Naive thymus-derived CD8-positive, alpha-beta T cell (primary cell): ENCODE measurements around the gene CCDC85B. TPM values are rescaled to one million over a fixed set of nuclear protein-coding genes. Genes with fewer than 3 reads are reported as not detected.
A peak's percentile ranks its signal among the peaks of the same experiment; 100 is the strongest.

Experiments
- ATAC-seq, 2 donors: fragments of 150-1000 bp; cut with Tn5 transposase in 1 of 2; sonication (Bioruptor Pico), chemical (Tn5 transposase) in 1 of 2; 1 replicate in 1 of 2; 2 replicates in 1 of 2; pipeline ENCODE4 v1.10.0; 2021; ENCODE audit warnings: mild to moderate bottlenecking in 2 of 2, moderate library complexity in 2 of 2
- POLR2A ChIA-PET: fragments of 350-600 bp; sonication (Branson Sonifier 250); formaldehyde crosslinking; loops from one replicate; lab custom pipeline; 2021; ENCODE audit warnings: antibody characterized with exemption; lab: Charles Lee
- DNase-seq, 10 donors: peaks; one replicate each; pipeline versions ENCODE4 v3.0.0 to v3.0.0-alpha.2; 2020 to 2022
- H3K27ac Mint-ChIP-seq, 10 donors: one replicate each; pipeline ENCODE4 v1.8.0; 2020 to 2022; ENCODE audit warnings: mild to moderate bottlenecking in 10 of 10, mixed read lengths in 10 of 10, moderate library complexity in 4 of 10, inconsistent platforms in 1 of 10
- H3K27me3 Mint-ChIP-seq, 5 donors: one replicate each; pipeline ENCODE4 v1.8.0; 2021 to 2022; ENCODE audit warnings: mixed read lengths in 5 of 5
- H3K36me3 Mint-ChIP-seq, 3 donors: one replicate each; pipeline ENCODE4 v1.8.0; 2020 to 2022; ENCODE audit warnings: mixed read lengths in 3 of 3, mild to moderate bottlenecking in 2 of 3, inconsistent platforms in 1 of 3
- H3K4me1 Mint-ChIP-seq, 4 donors: one replicate each; pipeline ENCODE4 v1.8.0; 2021 to 2022; ENCODE audit warnings: mixed read lengths in 4 of 4
- H3K4me3 Mint-ChIP-seq, 10 donors: one replicate each; pipeline ENCODE4 v1.8.0; 2020 to 2022; ENCODE audit warnings: mild to moderate bottlenecking in 10 of 10, mixed read lengths in 10 of 10, moderate library complexity in 6 of 10, inconsistent platforms in 1 of 10
- H3K9me3 Mint-ChIP-seq, 9 donors: one replicate each; pipeline ENCODE4 v1.8.0; 2020 to 2022; ENCODE audit warnings: mixed read lengths in 9 of 9, mild to moderate bottlenecking in 3 of 9, inconsistent platforms in 1 of 9, moderate library complexity in 1 of 9
- polyA plus RNA-seq, 3 donors: library from polyadenylated mRNA; unstranded; fragments of 300-500 nt; fragmentation: Illumina TruSeq; gene quantifications; one replicate each; pipeline ENCODE4 v1.2.3, GENCODE V29; 2021
- total RNA-seq, 8 experiments: library from RNA in 2 of 8; stranded (reverse) in 2 of 8; gene quantifications; one replicate each; pipeline ENCODE4 v1.2.3 and lab custom pipeline; 2021 to 2026

Gene CCDC85B
- total and polyA plus RNA-seq, 5 experiments from 2014 or later: 25.8 to 83.6 (median 77.2) TPM

GRCh38 chr11:65903068-65903481 is 12.6 kb downstream of the CCDC85B start:
- Mint-ChIP-seq H3K27me3 (peaks cover 0 to 4% (median 0%) of the 10 kb centered on the region in 5 donors), H3K4me3 (no peak overlapping the region), H3K4me1 (peaks cover 0 to 19% (median 4%) of the 10 kb centered on the region in 4 donors), H3K27ac (peak overlapping the region in 1 of 10 donors; percentile 41), H3K36me3 (no peaks in the 10 kb centered on the region), H3K9me3 (no peaks in the 10 kb centered on the region)
- DNase-seq: no peak
- ATAC-seq: no peak
- POLR2A ChIA-PET: interaction anchor here (6.2 kb wide), 1 partner anchor 13 kb away, joined by 105 read pairs; the partner anchor contains the start of genes CCDC85B and FIBP

- ATAC-seq: no peak
- Mint-ChIP-seq H3K27ac (peak overlapping the region in 1 of 10 donors; percentile 15), H3K4me1 (peaks cover 0 to 18% (median 4%) of the 10 kb centered on the region in 4 donors), H3K36me3 (no peaks in the 10 kb centered on the region), H3K9me3 (no peaks in the 10 kb centered on the region), H3K27me3 (peaks cover 0 to 4% (median 0%) of the 10 kb centered on the region in 5 donors), H3K4me3 (peak overlapping the region in 1 of 10 donors; percentile 29)
- no peak for DNase-seq
- POLR2A ChIA-PET: interaction anchor here (0.9 to 6.2 kb wide), 2 partner anchors 13 to 24 kb away, joined by 4 to 105 read pairs; partner anchors contain the start of genes CCDC85B and FIBP
Measured at GRCh38 chr11:65903715-65904114, 13.2 kb downstream of the CCDC85B start.

GRCh38 chr11:65906602-65907001 is 16.1 kb downstream of the CCDC85B start:
- H3K4me1 Mint-ChIP-seq: peaks cover 0 to 14% (median 5%) of the 10 kb centered on the region in 4 donors
- H3K36me3 Mint-ChIP-seq: no peaks in the 10 kb centered on the region
- H3K4me3 Mint-ChIP-seq: no peak overlapping the region
- DNase-seq (no peak), ATAC-seq (no peak)
- no peaks in the 10 kb centered on the region for H3K9me3 Mint-ChIP-seq
- peaks cover 0 to 5% (median 4%) of the 10 kb centered on the region in 5 donors for H3K27me3 Mint-ChIP-seq
- POLR2A ChIA-PET: interaction anchor here (1.3 to 1.7 kb wide), 2 partner anchors 9 to 16 kb away, joined by 3 to 4 read pairs; partner anchors contain the start of gene CCDC85B
- H3K27ac Mint-ChIP-seq: no peak overlapping the region

- POLR2A ChIA-PET: interaction anchor here (0.6 to 1.6 kb wide), 3 partner anchors 15 to 33 kb away, joined by 3 to 5 read pairs (median 3); partner anchors contain the start of gene CCDC85B
- no peaks in the 10 kb centered on the region for H3K9me3 Mint-ChIP-seq
Measured at GRCh38 chr11:65907878-65908277, 17.4 kb downstream of the CCDC85B start.

DNA sequence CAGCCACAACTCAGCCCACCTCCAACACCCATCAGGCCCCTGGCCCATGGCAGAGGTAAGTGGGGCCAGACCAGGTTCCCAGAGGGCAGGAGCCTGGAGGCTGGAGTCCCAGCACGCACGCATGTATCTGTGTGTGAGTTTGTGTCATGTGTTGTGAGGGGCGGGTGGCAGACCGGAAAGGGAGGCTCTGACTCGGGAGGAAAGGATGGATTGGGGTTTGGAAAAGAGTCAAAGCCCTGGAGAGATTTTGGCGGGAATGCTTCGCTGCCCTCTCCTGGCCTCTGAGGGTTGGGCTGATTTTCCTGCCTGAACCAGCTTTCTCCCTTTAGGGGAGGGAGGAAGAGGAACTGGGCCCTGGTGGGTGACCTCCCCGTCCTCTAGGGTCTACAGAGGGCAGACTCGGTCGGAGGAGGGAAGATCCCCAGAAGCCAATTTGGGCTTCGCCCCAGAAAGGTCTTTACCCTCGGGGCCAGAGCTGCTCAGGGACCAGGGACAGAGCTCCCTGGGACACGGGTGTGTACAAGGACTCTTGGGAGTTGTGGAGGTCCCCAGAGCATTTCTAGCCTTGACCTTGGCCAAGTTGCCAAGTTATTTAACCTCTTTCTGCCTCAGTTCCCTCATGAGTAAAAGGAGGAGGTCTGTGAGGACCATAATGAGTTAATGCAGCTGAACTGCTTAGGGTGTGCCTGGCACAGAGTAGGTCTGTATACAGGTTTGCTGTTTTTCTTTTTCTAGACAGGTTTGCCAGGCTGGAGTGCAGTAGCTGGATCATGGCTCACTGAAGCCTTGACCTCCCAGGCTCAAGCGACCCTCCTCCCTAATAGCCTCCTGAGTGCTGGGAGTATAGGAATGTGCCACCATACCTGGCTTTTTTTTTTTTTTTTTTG is 21.5 kb downstream of the CCDC85B start:
- Mint-ChIP-seq H3K36me3 (peaks cover 0 to 4% (median 0%) of the 10 kb centered on the region in 3 donors), H3K27ac (peak overlapping the region in 2 of 10 donors; percentile 34 to 36), H3K27me3 (peaks cover 0 to 5% (median 0%) of the 10 kb centered on the region in 5 donors), H3K4me3 (no peak overlapping the region), H3K9me3 (no peaks in the 10 kb centered on the region), H3K4me1 (peaks cover 13 to 30% (median 26%) of the 10 kb centered on the region in 4 donors)
- ATAC-seq (no peak), DNase-seq (no peak)
- POLR2A ChIA-PET: interaction anchor here (0.7 to 1.4 kb wide), 4 partner anchors 10 to 53 kb away, joined by 3 to 4 read pairs (median 4); no protein-coding TSS in a partner anchor

More at GRCh38 chr11:65907878-65908277, 17.4 kb downstream of the CCDC85B start:
- H3K4me3 Mint-ChIP-seq: no peak overlapping the region
- peaks cover 0 to 8% (median 5%) of the 10 kb centered on the region in 4 donors for H3K4me1 Mint-ChIP-seq
- H3K36me3 Mint-ChIP-seq: no peaks in the 10 kb centered on the region
- peaks cover 0 to 5% (median 4%) of the 10 kb centered on the region in 5 donors for H3K27me3 Mint-ChIP-seq
- DNase-seq (no peak), ATAC-seq (no peak)
- H3K27ac Mint-ChIP-seq: no peak overlapping the region

DNA sequence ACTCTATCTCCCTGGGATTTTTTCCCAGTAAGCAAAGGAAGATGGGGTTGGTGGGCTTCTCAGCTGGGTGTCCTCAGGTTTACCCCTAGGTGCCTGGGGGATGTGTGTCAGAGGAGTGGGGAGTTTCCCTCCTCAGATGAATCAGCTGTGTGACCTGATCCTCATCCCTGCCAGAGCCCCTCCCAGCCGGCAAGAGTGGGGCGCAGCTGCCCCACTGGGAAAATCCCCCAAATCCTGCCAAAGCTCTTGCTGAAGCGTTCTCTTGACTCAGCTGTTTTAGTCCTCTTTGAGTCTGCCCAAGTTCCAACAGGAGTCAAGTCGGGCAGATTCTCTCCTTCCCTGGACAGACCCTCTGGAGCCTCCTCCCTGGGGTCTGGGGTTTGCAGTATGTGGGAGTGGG is 22.4 kb downstream of the CCDC85B start:
- DNase-seq (no peak), ATAC-seq (no peak)
- POLR2A ChIA-PET: interaction anchor here (1.0 to 1.4 kb wide), 2 partner anchors 9 to 24 kb away, joined by 3 read pairs; no protein-coding TSS in a partner anchor
- H3K4me1 Mint-ChIP-seq: peaks cover 16 to 39% (median 33%) of the 10 kb centered on the region in 4 donors
- no peak overlapping the region for H3K4me3 Mint-ChIP-seq
- H3K27me3 Mint-ChIP-seq: peaks cover 0 to 5% (median 0%) of the 10 kb centered on the region in 5 donors
- peaks cover 0 to 7% (median 0%) of the 10 kb centered on the region in 3 donors for H3K36me3 Mint-ChIP-seq
- H3K27ac Mint-ChIP-seq: peak overlapping the region in 1 of 10 donors; percentile 28
- H3K9me3 Mint-ChIP-seq: no peaks in the 10 kb centered on the region

DNA sequence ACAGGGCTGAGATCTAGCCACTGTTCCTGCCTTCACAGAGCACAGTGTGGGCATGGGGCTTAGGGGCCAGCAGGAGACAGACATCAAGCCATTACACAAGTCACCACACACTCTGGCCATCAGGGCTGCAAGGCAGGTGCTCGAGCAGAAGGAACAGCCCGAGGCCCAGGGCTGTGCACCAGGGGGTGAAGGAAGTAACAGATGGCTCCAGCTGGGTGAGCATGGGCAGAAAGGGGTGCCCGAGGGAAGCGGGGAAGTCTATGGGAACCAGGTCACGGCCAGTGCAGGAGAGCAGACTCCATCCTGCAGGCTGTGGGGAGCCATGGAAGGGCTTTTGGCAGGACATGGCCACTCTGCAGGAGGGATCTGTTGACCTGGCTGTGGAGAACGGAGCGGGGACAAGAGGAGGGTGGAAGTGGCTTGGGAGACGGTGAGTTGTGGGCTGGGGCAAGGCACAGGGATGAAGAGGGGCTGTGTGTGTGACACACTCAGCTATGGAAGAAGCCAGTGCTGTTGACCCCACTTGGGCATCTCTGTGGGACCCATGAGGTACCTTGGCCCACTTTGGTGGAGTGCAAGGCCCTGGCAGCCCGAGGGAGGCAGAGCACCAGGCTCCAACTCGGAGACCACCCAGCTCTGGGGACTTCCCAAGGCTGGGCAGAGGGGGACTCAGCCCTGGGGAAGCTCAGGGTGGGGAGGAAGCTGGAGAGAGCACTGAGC is 24.8 kb downstream of the CCDC85B start:
- Mint-ChIP-seq H3K9me3 (no peaks in the 10 kb centered on the region), H3K36me3 (peaks cover 0 to 12% (median 0%) of the 10 kb centered on the region in 3 donors), H3K27ac (peak overlapping the region in 7 of 10 donors; percentile 15 to 68 (median 50)), H3K27me3 (no peaks in the 10 kb centered on the region), H3K4me3 (peak overlapping the region in 4 of 10 donors; percentile 34 to 74 (median 48)), H3K4me1 (peaks cover 17 to 39% (median 36%) of the 10 kb centered on the region in 4 donors)
- POLR2A ChIA-PET: interaction anchor here (0.7 to 4.0 kb wide), 7 partner anchors 8 to 56 kb away, joined by 3 to 32 read pairs (median 5); partner anchors contain the start of genes CCDC85B, FOSL1 and MUS81
- ATAC-seq (no peak), DNase-seq (no peak)

GRCh38 chr11:65915821-65916251 is 25.4 kb downstream of the CCDC85B start:
- ATAC-seq: no peak
- Mint-ChIP-seq H3K4me1 (peaks cover 17 to 45% (median 41%) of the 10 kb centered on the region in 4 donors), H3K27ac (peak overlapping the region in 2 of 10 donors; percentile 46 to 51), H3K4me3 (peak overlapping the region in 2 of 10 donors; percentile 93 to 94), H3K27me3 (no peaks in the 10 kb centered on the region), H3K36me3 (peaks cover 0 to 14% (median 0%) of the 10 kb centered on the region in 3 donors), H3K9me3 (no peaks in the 10 kb centered on the region)
- POLR2A ChIA-PET: interaction anchor here (0.7 to 4.0 kb wide), 5 partner anchors 9 to 56 kb away, joined by 3 to 32 read pairs (median 4); partner anchors contain the start of genes CCDC85B, FOSL1 and MUS81
- no peak for DNase-seq

DNA sequence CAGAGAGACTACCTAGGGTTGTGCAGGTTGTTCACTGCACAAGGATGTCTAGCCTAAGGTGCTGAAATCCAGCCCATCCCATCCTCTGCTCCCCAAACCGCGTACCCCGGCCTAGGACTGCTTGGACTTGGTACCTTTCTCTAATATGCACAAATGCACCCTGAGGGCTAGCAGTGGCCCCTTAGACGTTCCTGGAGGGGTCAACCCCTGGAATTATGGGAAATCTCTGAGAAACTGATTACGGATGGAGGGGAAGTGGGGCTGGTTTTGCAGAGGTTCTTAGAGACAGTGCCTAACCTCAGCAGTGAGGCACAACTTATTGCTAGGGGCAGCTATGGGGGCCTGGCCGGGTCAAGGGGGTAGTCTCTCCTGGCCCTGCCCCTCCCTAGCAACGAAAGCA is 25.9 kb downstream of the CCDC85B start:
- Mint-ChIP-seq H3K4me3 (peak overlapping the region; percentile 65 to 96 (median 87)), H3K36me3 (peaks cover 0 to 15% (median 0%) of the 10 kb centered on the region in 3 donors), H3K4me1 (peaks cover 17 to 46% (median 42%) of the 10 kb centered on the region in 4 donors), H3K27me3 (no peaks in the 10 kb centered on the region), H3K27ac (peak overlapping the region in 9 of 10 donors; percentile 13 to 88 (median 67)), H3K9me3 (no peaks in the 10 kb centered on the region)
- POLR2A ChIA-PET: interaction anchor here (1.3 to 7.7 kb wide), 4 partner anchors 10 to 57 kb away, joined by 4 to 183 read pairs (median 20); partner anchors contain the start of genes CCDC85B, FIBP, FOSL1 and MUS81
- DNase-seq (no peak), ATAC-seq (no peak)

- POLR2A ChIA-PET: interaction anchor here (2.0 to 7.7 kb wide), 6 partner anchors 11 to 254 kb away, joined by 7 to 183 read pairs (median 22); partner anchors contain the start of genes CCDC85B, FIBP, FOSL1 and MUS81
- Mint-ChIP-seq H3K9me3 (no peaks in the 10 kb centered on the region), H3K4me1 (peaks cover 17 to 51% (median 42%) of the 10 kb centered on the region in 4 donors), H3K27me3 (no peaks in the 10 kb centered on the region), H3K27ac (peak overlapping the region; percentile 19 to 96 (median 76)), H3K36me3 (peaks cover 0 to 19% (median 0%) of the 10 kb centered on the region in 3 donors), H3K4me3 (peak overlapping the region; percentile 65 to 96 (median 87))
- ATAC-seq (no peak), DNase-seq (no peak)
Measured at GRCh38 chr11:65917077-65917433, 26.6 kb downstream of the CCDC85B start.

GRCh38 chr11:65917434-65918210 is 27.1 kb downstream of the CCDC85B start:
- POLR2A ChIA-PET: interaction anchor here (0.7 to 7.7 kb wide), 13 partner anchors 9 to 420 kb away, joined by 3 to 183 read pairs (median 7); partner anchors contain the start of genes CCDC85B, CFL1, FIBP and FOSL1
- DNase-seq (no peak), ATAC-seq (no peak)
- Mint-ChIP-seq H3K36me3 (peaks cover 0 to 24% (median 0%) of the 10 kb centered on the region in 3 donors), H3K4me1 (peaks cover 19 to 57% (median 45%) of the 10 kb centered on the region in 4 donors), H3K9me3 (no peaks in the 10 kb centered on the region), H3K27me3 (no peaks in the 10 kb centered on the region), H3K27ac (peak overlapping the region in 9 of 10 donors; percentile 44 to 96 (median 90)), H3K4me3 (peak overlapping the region; percentile 85 to 96 (median 88))
